OCI-LY3 (cell line): ENCODE measurements around the gene NCBP1.

Experiments
- H2AFZ ChIP-seq: fragments of 200-600, 300-600 bp; shearing (Covaris generic); 2 replicates; pipeline ENCODE4 v1.6.0; 2014; ENCODE audit warnings: antibody characterized with exemption, low read depth, low read length
- H3K27ac ChIP-seq: fragments of 200-600, 300-600 bp; sonication (generic); 2 replicates; pipeline ENCODE4 v1.5.1; 2014; ENCODE audit warnings: mild to moderate bottlenecking, low read length, moderate library complexity, mixed read lengths
- H3K27me3 ChIP-seq: fragments of 200-600, 300-600 bp; sonication (generic); 2 replicates; pipeline ENCODE4 v1.6.1; 2014; ENCODE audit warnings: low read depth, low read length, mixed read lengths
- H3K36me3 ChIP-seq: fragments of 200-600, 300-600 bp; sonication (generic); replicated peaks from 2 replicates; pipeline ENCODE3; 2014; ENCODE audit warnings: low read depth, low read length, mixed read lengths
- H3K4me1 ChIP-seq: fragments of 300-600, 200-600 bp; sonication (generic); 2 replicates; pipeline ENCODE4 v1.6.1; 2014; ENCODE audit warnings: low read length, mixed read lengths
- H3K4me2 ChIP-seq: fragments of 200-600, 300-600 bp; sonication (generic); 2 replicates; pipeline ENCODE4 v1.6.1; 2014; ENCODE audit warnings: low read length, mixed read lengths
- H3K4me3 ChIP-seq: fragments of 300-600, 200-600 bp; sonication (generic); 2 replicates; pipeline ENCODE4 v1.5.1; 2014; ENCODE audit warnings: antibody characterized with exemption, mild to moderate bottlenecking, low read length, moderate library complexity
- H3K79me2 ChIP-seq: fragments of 300-600, 200-600 bp; shearing (Covaris generic); 2 replicates; pipeline ENCODE4 v1.6.1; 2014; ENCODE audit warnings: mild to moderate bottlenecking, low read length, mixed read lengths
- H3K9ac ChIP-seq: fragments of 300-600, 200-600 bp; shearing (Covaris generic); 2 replicates; pipeline ENCODE4 v1.6.0; 2014; ENCODE audit warnings: mild to moderate bottlenecking, low read length, moderate library complexity
- H3K9me3 ChIP-seq: fragments of 200-600, 300-600 bp; shearing (Covaris generic); 2 replicates; pipeline ENCODE4 v1.6.1; 2014; ENCODE audit warnings: low read length, mixed read lengths; ENCODE audit not compliant: insufficient read depth
- H4K20me1 ChIP-seq: fragments of 200-600, 300-600 bp; sonication (generic); 2 replicates; pipeline ENCODE4 v1.6.1; 2016; ENCODE audit warnings: low read length, mixed read lengths; ENCODE audit not compliant: insufficient read depth
- EZH2phosphoT487 ChIP-seq: fragments of 200-600 bp; shearing (Covaris generic); IDR thresholded peaks from 2 replicates; pipeline ENCODE4 v1.6.1; 2018; ENCODE audit warnings: antibody characterized with exemption, mixed run types, low read depth
- TF ChIP-seq, protein P1 (sequence below): fragments of 200-600, 300-600 bp; sonication (generic); IDR thresholded peaks from 2 replicates; pipeline ENCODE4 v1.5.1; 2014; ENCODE audit warnings: antibody characterized with exemption, low read length, low read depth

NCBP1 gene

DNA sequence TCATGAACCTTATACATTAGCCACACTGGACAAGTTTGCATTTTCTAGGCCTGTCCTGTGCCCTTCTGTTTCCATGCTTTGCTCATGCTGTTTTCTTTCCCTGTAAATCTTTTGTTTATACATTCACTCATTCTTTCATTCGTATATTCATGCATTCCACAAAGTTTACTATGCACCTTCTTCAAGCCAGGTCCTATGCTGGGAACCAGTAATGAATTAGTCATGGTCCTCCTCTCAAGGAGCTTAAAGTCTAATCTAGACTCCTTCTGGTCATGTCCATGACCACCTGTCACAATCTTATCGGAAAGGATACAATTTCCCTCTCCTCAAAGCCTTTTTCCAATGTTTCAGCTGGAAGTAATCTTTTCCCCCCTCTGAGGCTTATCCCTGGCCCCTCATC, 72.6 kb downstream of the NCBP1 start:
- no peaks in the 10 kb centered on the region for H3K9me3 ChIP-seq
- no peak overlapping the region for H3K9ac ChIP-seq
- no peak overlapping the region for H3K27ac ChIP-seq
- no peaks in the 10 kb centered on the region for H4K20me1 ChIP-seq
- TF ChIP-seq EZH2phosphoT487 = no peak
- TF ChIP-seq, protein P1, sequence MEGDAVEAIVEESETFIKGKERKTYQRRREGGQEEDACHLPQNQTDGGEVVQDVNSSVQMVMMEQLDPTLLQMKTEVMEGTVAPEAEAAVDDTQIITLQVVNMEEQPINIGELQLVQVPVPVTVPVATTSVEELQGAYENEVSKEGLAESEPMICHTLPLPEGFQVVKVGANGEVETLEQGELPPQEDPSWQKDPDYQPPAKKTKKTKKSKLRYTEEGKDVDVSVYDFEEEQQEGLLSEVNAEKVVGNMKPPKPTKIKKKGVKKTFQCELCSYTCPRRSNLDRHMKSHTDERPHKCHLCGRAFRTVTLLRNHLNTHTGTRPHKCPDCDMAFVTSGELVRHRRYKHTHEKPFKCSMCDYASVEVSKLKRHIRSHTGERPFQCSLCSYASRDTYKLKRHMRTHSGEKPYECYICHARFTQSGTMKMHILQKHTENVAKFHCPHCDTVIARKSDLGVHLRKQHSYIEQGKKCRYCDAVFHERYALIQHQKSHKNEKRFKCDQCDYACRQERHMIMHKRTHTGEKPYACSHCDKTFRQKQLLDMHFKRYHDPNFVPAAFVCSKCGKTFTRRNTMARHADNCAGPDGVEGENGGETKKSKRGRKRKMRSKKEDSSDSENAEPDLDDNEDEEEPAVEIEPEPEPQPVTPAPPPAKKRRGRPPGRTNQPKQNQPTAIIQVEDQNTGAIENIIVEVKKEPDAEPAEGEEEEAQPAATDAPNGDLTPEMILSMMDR = no peak
- peaks cover 6% of the 10 kb centered on the region; the same call in 1 of the 2 replicates for H3K27me3 ChIP-seq
- H3K4me3 ChIP-seq = no peak overlapping the region
- H2AFZ ChIP-seq = no peak overlapping the region
- no peaks in the 10 kb centered on the region for H3K79me2 ChIP-seq
- H3K36me3 ChIP-seq = no peaks in the 10 kb centered on the region
- no peaks in the 10 kb centered on the region for H3K4me1 ChIP-seq
- no peak overlapping the region for H3K4me2 ChIP-seq

GRCh38 chr9:97710356-97711222, 77.0 kb downstream of the NCBP1 start:
- Histone ChIP-seq H3K79me2 (no peaks in the 10 kb centered on the region), H3K4me1 (no peaks in the 10 kb centered on the region), H3K4me2 (peak overlapping the region; percentile 35; the same call in 1 of the 2 replicates), H3K36me3 (no peaks in the 10 kb centered on the region), H3K9me3 (no peaks in the 10 kb centered on the region), H3K27ac (no peak overlapping the region), H3K9ac (no peak overlapping the region), H2AFZ (0 out of 2 replicates have a peak overlapping the region, but pooled peaks have one; percentile 20), H4K20me1 (no peaks in the 10 kb centered on the region), H3K27me3 (peaks cover 6% of the 10 kb centered on the region; the same call in 1 of the 2 replicates), H3K4me3 (no peak overlapping the region)
- TF ChIP-seq, protein P1 = peak; percentile 83
- no peak for TF ChIP-seq EZH2phosphoT487

DNA sequence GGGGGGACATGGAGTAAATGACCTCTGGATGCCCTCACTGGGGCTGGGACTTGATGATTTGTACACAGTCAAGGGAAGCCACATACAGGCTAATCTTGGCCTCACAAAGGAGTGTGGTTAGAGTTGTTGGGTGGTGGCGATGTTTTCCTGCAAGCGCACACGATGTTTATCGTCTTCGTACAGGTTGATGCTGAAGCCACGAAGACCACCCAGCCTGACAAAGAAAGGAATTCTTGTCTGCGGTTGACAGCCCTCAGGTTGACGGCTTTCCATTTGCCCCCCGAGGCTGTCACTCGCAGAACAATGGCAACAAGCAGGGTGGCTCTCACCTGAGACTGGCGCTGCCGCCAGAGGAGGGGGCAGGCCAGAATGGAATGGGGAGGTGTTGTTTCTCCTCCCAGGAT, 77.6 kb downstream of the NCBP1 start:
- Histone ChIP-seq H3K9me3 (no peaks in the 10 kb centered on the region), H3K79me2 (no peaks in the 10 kb centered on the region), H3K4me3 (no peak overlapping the region), H3K4me1 (no peaks in the 10 kb centered on the region), H2AFZ (no peak overlapping the region), H3K36me3 (no peaks in the 10 kb centered on the region), H3K4me2 (no peak overlapping the region), H3K27me3 (peaks cover 6% of the 10 kb centered on the region; the same call in 1 of the 2 replicates), H4K20me1 (no peaks in the 10 kb centered on the region), H3K27ac (no peak overlapping the region), H3K9ac (no peak overlapping the region)
- TF ChIP-seq EZH2phosphoT487 = no peak
- TF ChIP-seq, protein P1 = no peak

GRCh38 chr9:97714435-97714834, 80.8 kb downstream of the NCBP1 start:
- H3K4me2 ChIP-seq = no peak overlapping the region
- no peaks in the 10 kb centered on the region for H4K20me1 ChIP-seq
- H3K4me3 ChIP-seq = no peak overlapping the region
- TF ChIP-seq, protein P1 = no peak
- no peak for TF ChIP-seq EZH2phosphoT487
- H3K9me3 ChIP-seq = no peaks in the 10 kb centered on the region
- H3K36me3 ChIP-seq = no peaks in the 10 kb centered on the region
- H3K27me3 ChIP-seq = no peaks in the 10 kb centered on the region; the same call in 1 of the 2 replicates
- H3K27ac ChIP-seq = no peak overlapping the region
- no peak overlapping the region for H3K9ac ChIP-seq
- no peaks in the 10 kb centered on the region for H3K4me1 ChIP-seq
- H2AFZ ChIP-seq = no peak overlapping the region
- H3K79me2 ChIP-seq = no peaks in the 10 kb centered on the region
